K562 (cell line): ENCODE results near the gene GADD45GIP1. TPM values are rescaled to one million over a fixed set of nuclear protein-coding genes. Genes with fewer than 3 reads are reported as not detected.

Experiments used
- CBFB ChIP-seq: sonication (generic); formaldehyde crosslinking; IDR thresholded peaks from 2 replicates; pipeline ENCODE4 v1.4.0; 2020; ENCODE audit warnings: mild to moderate bottlenecking, missing genetic modification reagents
- DACH1 ChIP-seq: fragments of 450-650 bp; IDR thresholded peaks from 2 replicates; pipeline ENCODE4 v1.6.1; 2018; ENCODE audit not compliant: partially characterized antibody
- ETS2 ChIP-seq: IDR thresholded peaks from 2 replicates; pipeline ENCODE4 v1.6.1; 2016; ENCODE audit warnings: borderline replicate concordance, missing genetic modification characterization, mild to moderate bottlenecking, moderate library complexity, missing compliant biosample characterization; ENCODE audit not compliant: poor library complexity, severe bottlenecking
- FIP1L1 ChIP-seq: fragments of 200-400 bp; formaldehyde crosslinking; IDR thresholded peaks from 2 replicates; pipeline ENCODE4 v1.6.1; 2018; ENCODE audit warnings: mild to moderate bottlenecking, low read depth, low read length; ENCODE audit not compliant: poor library complexity, severe bottlenecking
- FOSL1 ChIP-seq: fragments of 200-800 bp; sonication (Bioruptor generic); conservative IDR thresholded peaks from 2 replicates; pipeline ENCODE4 v1.6.1; 2016; ENCODE audit warnings: missing genetic modification characterization, missing compliant biosample characterization
- FOXA1 ChIP-seq: fragments of 450-650 bp; IDR thresholded peaks from 2 replicates; pipeline ENCODE4 v1.6.1; 2016; ENCODE audit warnings: mild to moderate bottlenecking, borderline replicate concordance
- NCOA4 ChIP-seq: fragments of 450-650 bp; IDR thresholded peaks from 2 replicates; pipeline ENCODE4 v1.6.1; 2018; ENCODE audit warnings: mild to moderate bottlenecking; ENCODE audit not compliant: partially characterized antibody
- PTTG1 ChIP-seq: fragments of 450-650 bp; IDR thresholded peaks from 2 replicates; pipeline ENCODE4 v1.6.1; 2016; ENCODE audit warnings: low read depth, mild to moderate bottlenecking, missing genetic modification characterization, missing compliant biosample characterization
- SIX5 ChIP-seq, 2 experiments: IDR thresholded peaks; 2 replicates each; pipeline ENCODE4 v1.6.1; 2011; ENCODE audit warnings: low read length in 2 of 2, borderline replicate concordance in 1 of 2, low read depth in 1 of 2, mild to moderate bottlenecking in 1 of 2, moderate library complexity in 1 of 2; ENCODE audit not compliant: insufficient read depth in 1 of 2
- STAT5B ChIP-seq: fragments of 250-450 bp; sonication (Bioruptor Pico); IDR thresholded peaks from 2 replicates; pipeline ENCODE4 v1.8.0; 2021; ENCODE audit warnings: mild to moderate bottlenecking, inconsistent platforms
- TAL1 ChIP-seq: fragments of 450-650 bp; IDR thresholded peaks from 2 replicates; pipeline ENCODE4 v1.6.1; 2016; ENCODE audit warnings: mild to moderate bottlenecking
- TOE1 ChIP-seq, 2 experiments: fragments of 450-650 bp in 1 of 2; sonication (generic) in 1 of 2; formaldehyde crosslinking in 1 of 2; IDR thresholded peaks; 2 replicates each; pipeline versions ENCODE4 v1.7.1 to v1.8.0; 2016 to 2022; ENCODE audit warnings: borderline replicate concordance in 2 of 2, mild to moderate bottlenecking in 2 of 2, antibody characterized with exemption in 1 of 2, inconsistent platforms in 1 of 2, low read depth in 1 of 2, missing genetic modification reagents in 1 of 2, moderate library complexity in 1 of 2
- ZC3H8 ChIP-seq: fragments of 450-650 bp; IDR thresholded peaks from 2 replicates; pipeline ENCODE4 v1.6.1; 2017
- ZNF354B ChIP-seq: fragments of 250-450 bp; sonication (Bioruptor Pico); IDR thresholded peaks from 2 replicates; pipeline ENCODE4 v1.4.0; 2020
- ZNF584 ChIP-seq: fragments of 200-800 bp; sonication (Bioruptor generic); IDR thresholded peaks from 2 replicates; pipeline ENCODE4 v1.6.1; 2016; ENCODE audit warnings: low read depth, mild to moderate bottlenecking, missing genetic modification characterization, missing compliant biosample characterization
- polyA plus RNA-seq, 8 experiments: library from polyadenylated mRNA; depleted of rRNA in 4 of 8; stranded (reverse) in 5 of 8; unstranded in 3 of 8; fragments of >200 nt; fragmentation: Nextera tagmentation in 2 of 8; fragmentation: Illumina TruSeq in 1 of 8; extraction: Ambion mirVana in 2 of 8; extraction: Trizol in 1 of 8; gene quantifications; 2 replicates each; pipeline versions ENCODE4 v1.2.1 to v1.2.3, GENCODE V29; 2011 to 2014; ENCODE audit warnings: inconsistent platforms in 1 of 8, missing spikeins in 1 of 8
- total RNA-seq, 7 experiments: library from RNA; depleted of rRNA in 6 of 7; stranded (reverse); fragments of >200 nt in 6 of 7; fragmentation: Illumina TruSeq in 2 of 7; extraction: Trizol in 2 of 7; gene quantifications; 2 replicates each; pipeline versions ENCODE4 v1.2.1 to v1.2.3, GENCODE V29; 2011 to 2021; ENCODE audit warnings: low replicate concordance in 1 of 7
- TF ChIP-seq, protein P1 (sequence below): fragments of 450-650 bp; conservative IDR thresholded peaks from 2 replicates; pipeline ENCODE4 v1.6.1; 2016; ENCODE audit warnings: missing genetic modification characterization, low read depth, mild to moderate bottlenecking, missing compliant biosample characterization, moderate library complexity
- TF ChIP-seq, protein P2 (sequence below): fragments of 200-400 bp; formaldehyde crosslinking; IDR thresholded peaks from 2 replicates; pipeline ENCODE4 v1.6.1; 2017; ENCODE audit warnings: mild to moderate bottlenecking, low read depth, low read length, moderate library complexity
- TF ChIP-seq, protein P3 (sequence below): fragments of 450-650 bp; IDR thresholded peaks from 2 replicates; pipeline ENCODE4 v1.6.1; 2016; ENCODE audit warnings: borderline replicate concordance
- TF ChIP-seq, protein P4 (sequence below): sonication (generic); formaldehyde crosslinking; IDR thresholded peaks from 2 replicates; pipeline ENCODE4 v1.8.1; 2023; ENCODE audit warnings: mild to moderate bottlenecking, missing genetic modification reagents

The GADD45GIP1 gene
- total and polyA plus RNA-seq, 9 of the 15 experiments (the other 6 are each of a cell fraction or from before 2014, with no cell fraction given): 5.1 to 161 (median 29.2) TPM

DNA sequence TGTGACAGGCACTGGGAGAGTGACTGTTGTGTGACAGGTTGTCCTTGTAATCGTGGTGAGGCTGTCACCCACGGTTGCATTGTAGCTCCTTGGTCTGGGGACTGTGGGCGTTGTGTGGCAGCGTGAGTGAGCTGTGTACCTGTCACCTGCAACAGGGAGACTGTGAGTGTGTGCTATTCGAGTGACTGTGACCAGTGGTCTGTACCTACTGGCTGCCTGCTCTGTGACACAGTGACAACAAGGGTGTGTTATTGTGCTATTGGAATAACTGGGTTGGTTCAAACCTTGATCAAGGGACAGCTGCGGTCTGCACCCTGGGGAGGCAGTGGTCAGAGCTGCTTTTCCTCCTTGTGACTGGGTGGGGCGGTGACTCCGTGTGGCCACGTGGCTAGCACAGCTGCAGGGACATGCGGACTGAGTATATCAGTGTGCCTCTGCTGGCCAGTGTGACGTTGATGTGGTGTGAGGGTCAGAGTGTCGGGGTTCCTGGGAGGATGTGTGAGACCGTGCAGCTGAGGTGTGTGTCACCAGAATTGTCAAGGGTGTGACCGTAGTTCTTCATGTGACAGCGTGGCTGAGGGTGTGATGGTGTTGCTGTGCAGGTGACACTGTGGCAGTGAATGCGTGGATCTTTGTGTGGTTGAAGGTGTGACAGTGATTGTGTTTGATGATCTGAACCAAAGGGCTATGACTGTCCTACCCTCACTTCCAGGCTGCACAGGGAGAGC is 28.2 kb upstream of the GADD45GIP1 start (continued):
- TF ChIP-seq, protein P1, sequence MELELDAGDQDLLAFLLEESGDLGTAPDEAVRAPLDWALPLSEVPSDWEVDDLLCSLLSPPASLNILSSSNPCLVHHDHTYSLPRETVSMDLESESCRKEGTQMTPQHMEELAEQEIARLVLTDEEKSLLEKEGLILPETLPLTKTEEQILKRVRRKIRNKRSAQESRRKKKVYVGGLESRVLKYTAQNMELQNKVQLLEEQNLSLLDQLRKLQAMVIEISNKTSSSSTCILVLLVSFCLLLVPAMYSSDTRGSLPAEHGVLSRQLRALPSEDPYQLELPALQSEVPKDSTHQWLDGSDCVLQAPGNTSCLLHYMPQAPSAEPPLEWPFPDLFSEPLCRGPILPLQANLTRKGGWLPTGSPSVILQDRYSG (tag): peak; percentile 67; the same call in 1 of the 2 replicates
- no peak for TF ChIP-seq FOSL1
- TF ChIP-seq NCOA4: no peak
- TF ChIP-seq, protein P2, sequence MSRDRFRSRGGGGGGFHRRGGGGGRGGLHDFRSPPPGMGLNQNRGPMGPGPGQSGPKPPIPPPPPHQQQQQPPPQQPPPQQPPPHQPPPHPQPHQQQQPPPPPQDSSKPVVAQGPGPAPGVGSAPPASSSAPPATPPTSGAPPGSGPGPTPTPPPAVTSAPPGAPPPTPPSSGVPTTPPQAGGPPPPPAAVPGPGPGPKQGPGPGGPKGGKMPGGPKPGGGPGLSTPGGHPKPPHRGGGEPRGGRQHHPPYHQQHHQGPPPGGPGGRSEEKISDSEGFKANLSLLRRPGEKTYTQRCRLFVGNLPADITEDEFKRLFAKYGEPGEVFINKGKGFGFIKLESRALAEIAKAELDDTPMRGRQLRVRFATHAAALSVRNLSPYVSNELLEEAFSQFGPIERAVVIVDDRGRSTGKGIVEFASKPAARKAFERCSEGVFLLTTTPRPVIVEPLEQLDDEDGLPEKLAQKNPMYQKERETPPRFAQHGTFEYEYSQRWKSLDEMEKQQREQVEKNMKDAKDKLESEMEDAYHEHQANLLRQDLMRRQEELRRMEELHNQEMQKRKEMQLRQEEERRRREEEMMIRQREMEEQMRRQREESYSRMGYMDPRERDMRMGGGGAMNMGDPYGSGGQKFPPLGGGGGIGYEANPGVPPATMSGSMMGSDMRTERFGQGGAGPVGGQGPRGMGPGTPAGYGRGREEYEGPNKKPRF: no peak
- TF ChIP-seq FIP1L1: no peak
- no peak for TF ChIP-seq FOXA1
- no peak for TF ChIP-seq ZNF584 (CRISPR knock-in tag)
- TF ChIP-seq ZC3H8: no peak
- TF ChIP-seq CBFB (CRISPR knock-in tag): no peak
- TF ChIP-seq ZNF354B (CRISPR knock-in tag): no peak
- TF ChIP-seq SIX5 (IDR thresholded peaks at IDR 0.05; ENCODE audit: borderline replicate concordance in 1 of 2, insufficient read depth in 1 of 2, low read depth in 1 of 2, low read length in 2 of 2): no peak
- TF ChIP-seq ETS2: no peak
- TF ChIP-seq, protein P3, sequence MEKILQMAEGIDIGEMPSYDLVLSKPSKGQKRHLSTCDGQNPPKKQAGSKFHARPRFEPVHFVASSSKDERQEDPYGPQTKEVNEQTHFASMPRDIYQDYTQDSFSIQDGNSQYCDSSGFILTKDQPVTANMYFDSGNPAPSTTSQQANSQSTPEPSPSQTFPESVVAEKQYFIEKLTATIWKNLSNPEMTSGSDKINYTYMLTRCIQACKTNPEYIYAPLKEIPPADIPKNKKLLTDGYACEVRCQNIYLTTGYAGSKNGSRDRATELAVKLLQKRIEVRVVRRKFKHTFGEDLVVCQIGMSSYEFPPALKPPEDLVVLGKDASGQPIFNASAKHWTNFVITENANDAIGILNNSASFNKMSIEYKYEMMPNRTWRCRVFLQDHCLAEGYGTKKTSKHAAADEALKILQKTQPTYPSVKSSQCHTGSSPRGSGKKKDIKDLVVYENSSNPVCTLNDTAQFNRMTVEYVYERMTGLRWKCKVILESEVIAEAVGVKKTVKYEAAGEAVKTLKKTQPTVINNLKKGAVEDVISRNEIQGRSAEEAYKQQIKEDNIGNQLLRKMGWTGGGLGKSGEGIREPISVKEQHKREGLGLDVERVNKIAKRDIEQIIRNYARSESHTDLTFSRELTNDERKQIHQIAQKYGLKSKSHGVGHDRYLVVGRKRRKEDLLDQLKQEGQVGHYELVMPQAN: peak; percentile 90; the same call in 1 of the 2 replicates
- no peak for TF ChIP-seq PTTG1
- peak; percentile 59; the same call in 1 of the 2 replicates for TF ChIP-seq TOE1 (IDR thresholded peaks at IDR 0.05; ENCODE audit: borderline replicate concordance)
- no peak for TF ChIP-seq TOE1 (CRISPR knock-in tag; IDR thresholded peaks at IDR 0.05; ENCODE audit: borderline replicate concordance, low read depth)
- peak; percentile 74 for TF ChIP-seq DACH1
- TF ChIP-seq TAL1: no peak
- TF ChIP-seq, protein P4, sequence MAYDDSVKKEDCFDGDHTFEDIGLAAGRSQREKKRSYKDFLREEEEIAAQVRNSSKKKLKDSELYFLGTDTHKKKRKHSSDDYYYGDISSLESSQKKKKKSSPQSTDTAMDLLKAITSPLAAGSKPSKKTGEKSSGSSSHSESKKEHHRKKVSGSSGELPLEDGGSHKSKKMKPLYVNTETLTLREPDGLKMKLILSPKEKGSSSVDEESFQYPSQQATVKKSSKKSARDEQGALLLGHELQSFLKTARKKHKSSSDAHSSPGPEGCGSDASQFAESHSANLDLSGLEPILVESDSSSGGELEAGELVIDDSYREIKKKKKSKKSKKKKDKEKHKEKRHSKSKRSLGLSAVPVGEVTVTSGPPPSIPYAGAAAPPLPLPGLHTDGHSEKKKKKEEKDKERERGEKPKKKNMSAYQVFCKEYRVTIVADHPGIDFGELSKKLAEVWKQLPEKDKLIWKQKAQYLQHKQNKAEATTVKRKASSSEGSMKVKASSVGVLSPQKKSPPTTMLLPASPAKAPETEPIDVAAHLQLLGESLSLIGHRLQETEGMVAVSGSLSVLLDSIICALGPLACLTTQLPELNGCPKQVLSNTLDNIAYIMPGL: no peak
- no peak for TF ChIP-seq STAT5B (CRISPR knock-in tag)
